Measurements from ENCODE around the gene NAV2.
"Not testable (repeated sequence)": the region's sequence is repeated elsewhere in the genome, so short reads cannot be mapped to it uniquely, and the experiment has no call there.

The NAV2 gene

DNA sequence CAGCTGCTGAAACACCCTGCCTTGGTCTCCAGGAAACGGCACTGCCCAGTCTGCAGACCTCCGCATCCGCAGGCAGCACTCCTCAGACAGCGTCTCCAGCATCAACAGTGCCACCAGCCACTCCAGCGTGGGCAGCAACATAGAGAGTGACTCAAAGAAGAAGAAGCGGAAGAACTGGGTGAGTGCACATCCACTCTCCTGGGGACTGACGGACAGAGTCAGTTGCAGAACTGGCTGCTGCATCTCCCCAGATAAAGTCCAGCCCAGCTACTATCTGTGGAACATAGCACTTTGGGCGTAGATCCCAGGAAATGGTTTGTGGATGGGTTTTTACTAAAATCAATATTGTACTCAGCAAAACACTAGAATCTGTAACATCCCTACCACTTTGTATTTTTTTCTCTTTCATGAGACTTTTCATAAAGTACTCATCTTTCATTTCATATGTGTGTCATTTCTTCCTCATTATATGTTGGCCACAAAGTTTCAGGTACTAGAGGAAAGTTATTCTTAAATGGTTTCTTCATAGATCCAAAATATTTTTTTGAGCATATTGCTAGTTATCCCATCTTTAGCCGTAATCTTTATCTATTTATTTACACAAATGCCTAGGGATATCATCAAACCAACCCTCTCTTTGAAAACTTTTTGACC lies 367.5 kb downstream of the NAV2 start:
- DNase-seq (ENCODE audit: extremely low spot score, insufficient read length, low read depth) (no peak), FAIRE-seq (peak; percentile 56)

- FAIRE-seq: no peak
- no peak for DNase-seq (ENCODE audit: extremely low spot score, insufficient read length, low read depth)
Observed at GRCh38 chr11:20081336-20081735, 368.7 kb downstream of the NAV2 start.

DNA sequence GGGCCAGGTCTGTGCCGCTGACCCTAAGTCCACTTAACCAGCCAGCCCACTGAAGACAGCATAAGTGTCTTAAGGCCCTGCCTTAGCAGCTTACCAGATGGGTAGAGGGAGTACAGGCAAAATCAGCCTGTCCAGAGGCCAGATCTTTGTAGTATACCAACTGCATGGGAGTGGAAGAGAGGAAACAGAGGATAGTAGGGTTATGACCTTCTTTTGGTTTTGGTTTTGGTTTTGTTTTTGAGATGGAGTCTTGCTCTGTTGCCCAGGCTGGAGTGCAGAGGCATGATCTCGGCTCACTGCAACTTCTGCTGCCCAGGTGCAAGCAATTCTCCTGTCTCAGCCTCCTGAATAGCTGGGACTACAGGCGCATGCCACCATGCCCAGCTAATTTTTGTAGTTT lies 371.2 kb downstream of the NAV2 start:
- FAIRE-seq; DNase-seq (ENCODE audit: extremely low spot score, insufficient read length, low read depth): not testable (repeated sequence)

- no peak for FAIRE-seq
Observed at GRCh38 chr11:20084921-20085814, 372.5 kb downstream of the NAV2 start.

DNA sequence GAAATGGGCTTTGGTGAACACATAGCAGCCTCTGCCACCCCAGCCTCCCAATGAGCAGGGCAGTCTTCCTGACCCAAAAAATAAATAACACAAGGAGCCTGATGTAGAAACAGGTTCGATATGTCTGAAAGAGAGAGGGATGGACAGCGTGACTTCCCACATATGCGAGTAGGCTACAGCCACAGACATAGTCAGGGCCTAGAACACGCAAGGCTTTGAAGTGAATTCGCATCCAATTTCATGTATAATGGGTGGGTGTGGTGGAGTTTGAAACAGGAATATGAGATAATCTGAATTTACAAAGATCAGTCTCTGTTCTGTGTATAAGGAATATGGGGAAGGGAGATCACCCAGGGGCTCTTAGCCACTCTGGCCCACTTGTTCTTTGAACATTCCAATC lies 373.3 kb downstream of the NAV2 start:
- FAIRE-seq: no peak
- DNase-seq (ENCODE audit: extremely low spot score, insufficient read length, low read depth): no peak

More at GRCh38 chr11:20084921-20085814, 372.5 kb downstream of the NAV2 start:
- no peak for DNase-seq (ENCODE audit: extremely low spot score, insufficient read length, low read depth)

- no peak for DNase-seq (ENCODE audit: extremely low spot score, insufficient read length, low read depth)
- no peak for FAIRE-seq
Observed at GRCh38 chr11:20087118-20087521, 374.5 kb downstream of the NAV2 start.

DNA sequence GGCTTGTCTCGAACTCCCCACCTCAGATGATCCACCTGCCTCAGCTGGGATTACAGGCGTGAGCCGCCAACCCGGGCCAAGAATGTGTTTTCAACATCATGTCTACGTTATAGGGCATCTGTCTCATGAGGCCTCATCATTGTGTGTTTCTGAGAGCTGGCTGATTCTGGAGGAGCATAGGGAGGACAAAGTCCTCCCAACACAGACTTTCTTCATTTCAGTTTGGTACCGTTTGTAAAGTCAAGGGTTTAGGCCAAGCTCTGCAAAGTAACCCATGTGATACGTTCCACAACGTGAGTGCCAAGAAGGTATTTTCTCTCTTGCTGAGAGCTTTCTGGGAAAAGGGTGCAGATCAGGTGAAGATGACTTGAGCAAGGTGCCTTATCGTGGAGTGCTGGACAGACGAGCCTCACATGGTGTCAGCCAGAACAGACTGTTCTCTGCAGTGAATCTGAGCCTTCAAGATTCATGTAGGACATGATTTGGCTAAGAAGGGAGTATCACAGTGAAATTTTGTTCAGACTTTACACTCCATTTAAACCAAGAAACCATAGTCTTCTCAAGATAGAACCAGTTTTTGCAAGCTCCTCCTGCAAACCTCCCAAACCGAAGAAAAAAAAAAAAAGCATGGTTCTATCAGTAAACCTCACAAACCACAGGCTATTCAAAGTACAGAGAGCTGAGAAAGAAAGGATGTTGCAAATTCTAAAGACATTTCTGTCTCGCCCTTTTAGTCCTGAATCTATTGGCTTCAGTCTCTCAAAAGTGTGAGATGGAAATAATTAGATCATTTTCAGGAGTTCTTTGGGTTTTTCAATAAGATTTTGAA lies 376.0 kb downstream of the NAV2 start:
- DNase-seq (ENCODE audit: extremely low spot score, insufficient read length, low read depth) (no peak), FAIRE-seq (no peak)

DNA sequence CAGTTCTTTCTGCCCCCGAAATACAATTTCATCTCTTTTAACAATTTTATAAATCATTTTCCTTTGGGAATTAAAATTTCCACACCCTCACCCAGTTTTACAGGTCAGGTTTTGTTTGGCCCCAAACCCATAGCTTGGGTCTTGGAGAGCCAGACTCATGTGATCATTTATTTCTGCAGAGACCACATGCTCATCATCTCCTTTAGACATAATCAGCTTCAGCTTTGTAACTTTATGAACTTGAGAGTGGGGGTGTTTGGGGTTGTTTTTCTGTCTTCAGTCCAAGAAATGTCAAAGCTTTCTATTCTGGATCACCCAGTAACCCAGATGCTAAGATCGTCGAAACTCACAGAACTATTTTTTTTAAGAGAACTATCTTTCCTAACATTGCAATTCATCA lies 376.7 kb downstream of the NAV2 start:
- FAIRE-seq: no peak
- DNase-seq (ENCODE audit: extremely low spot score, insufficient read length, low read depth): no peak

- DNase-seq (ENCODE audit: extremely low spot score, insufficient read length, low read depth): no peak
- peak; percentile 33 for FAIRE-seq
Observed at GRCh38 chr11:20089796-20090653, 377.4 kb downstream of the NAV2 start.

- FAIRE-seq (no peak), DNase-seq (ENCODE audit: extremely low spot score, insufficient read length, low read depth) (no peak)
Observed at GRCh38 chr11:20090654-20091374, 378.2 kb downstream of the NAV2 start.

DNA sequence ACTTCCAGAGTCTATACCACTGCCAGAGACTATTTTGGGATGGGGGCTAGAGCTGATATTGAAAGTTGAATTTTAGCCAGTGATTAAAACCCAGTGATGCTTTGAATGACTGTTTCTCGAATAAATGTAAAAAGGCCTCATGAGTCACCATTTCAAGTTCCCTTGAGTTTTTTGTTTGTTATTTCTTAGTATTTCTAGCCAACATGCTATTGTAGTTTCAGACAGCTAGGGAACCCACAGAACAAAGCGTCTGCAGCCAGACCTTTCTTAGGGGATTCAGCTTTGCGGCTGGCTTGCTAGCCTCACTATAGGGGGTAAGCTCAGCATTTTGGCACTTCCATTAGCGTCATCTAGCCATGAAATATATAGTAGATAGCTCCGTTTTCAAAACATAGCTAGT lies 381.1 kb downstream of the NAV2 start:
- DNase-seq (ENCODE audit: extremely low spot score, insufficient read length, low read depth): no peak
- no peak for FAIRE-seq

GRCh38 chr11:20095189-20095588 lies 382.6 kb downstream of the NAV2 start:
- no peak for FAIRE-seq
- no peak for DNase-seq (ENCODE audit: extremely low spot score, insufficient read length, low read depth)

DNA sequence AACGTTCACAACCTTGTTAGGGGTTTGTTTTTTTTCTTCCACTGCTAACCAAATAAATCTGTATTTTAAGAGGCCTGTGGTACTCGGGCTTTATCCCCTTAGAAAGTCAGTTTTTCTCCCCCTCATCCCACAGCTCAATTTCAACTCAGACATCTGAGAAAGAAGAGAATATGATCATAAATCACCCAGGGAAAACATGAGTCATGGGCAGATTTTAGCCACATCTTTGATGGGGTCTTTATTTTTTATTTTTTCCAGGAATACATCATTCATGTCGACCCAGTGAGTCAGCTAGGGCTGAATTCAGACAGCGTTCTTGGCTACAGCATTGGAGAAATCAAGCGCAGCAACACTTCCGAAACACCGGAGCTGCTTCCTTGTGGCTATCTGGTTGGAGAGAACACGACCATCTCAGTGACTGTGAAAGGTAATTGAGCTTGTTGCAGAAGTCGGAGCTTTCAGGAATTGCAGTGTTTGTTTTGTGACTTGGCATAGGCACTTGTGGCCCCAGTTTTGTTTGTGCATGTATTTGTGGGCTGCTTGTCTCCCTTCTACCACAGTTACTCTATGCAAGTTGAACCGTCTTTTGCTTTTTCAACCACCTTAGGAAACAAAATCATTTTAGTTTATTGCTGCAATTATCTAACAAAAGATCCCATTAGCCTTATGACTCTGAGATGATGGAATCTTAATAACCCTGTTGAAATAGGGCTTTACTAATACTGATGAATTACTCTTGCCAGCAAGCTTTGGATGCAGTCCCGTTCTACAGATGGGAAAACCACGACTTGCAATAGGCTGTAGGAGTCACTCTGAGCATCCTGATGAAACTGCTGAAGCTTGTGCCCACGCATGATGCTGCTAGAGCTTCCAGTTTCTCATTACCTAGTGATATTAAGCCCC lies 384.9 kb downstream of the NAV2 start:
- FAIRE-seq: no peak

GRCh38 chr11:20099527-20099926 lies 386.9 kb downstream of the NAV2 start:
- FAIRE-seq: no peak

More for the DNA sequence above, 384.9 kb downstream of the NAV2 start:
- DNase-seq (ENCODE audit: extremely low spot score, insufficient read length, low read depth): no peak

DNA sequence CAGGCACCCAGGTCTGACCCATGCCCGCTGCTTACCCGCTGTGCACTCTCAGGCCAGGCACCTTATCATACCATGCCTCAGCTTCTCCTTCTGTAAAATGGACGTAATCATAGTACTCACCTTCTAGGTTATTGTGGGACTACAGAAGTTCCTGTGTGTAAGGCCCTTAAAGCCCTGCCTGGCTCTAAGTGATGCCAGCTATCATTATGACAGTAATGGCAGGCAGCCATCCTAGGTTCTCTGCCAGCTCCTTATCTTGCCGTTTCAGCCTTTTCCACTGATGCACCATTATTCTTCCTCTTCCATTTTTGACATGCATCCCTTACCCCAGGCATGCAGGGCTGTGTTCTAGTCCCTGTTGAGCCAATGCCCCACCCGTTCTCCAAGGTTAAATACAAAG lies 389.8 kb downstream of the NAV2 start:
- FAIRE-seq (no peak), DNase-seq (ENCODE audit: extremely low spot score, insufficient read length, low read depth) (no peak)

More at GRCh38 chr11:20099527-20099926, 386.9 kb downstream of the NAV2 start:
- no peak for DNase-seq (ENCODE audit: extremely low spot score, insufficient read length, low read depth)

GRCh38 chr11:20103281-20103680 lies 390.6 kb downstream of the NAV2 start:
- DNase-seq (ENCODE audit: extremely low spot score, insufficient read length, low read depth) (no peak), FAIRE-seq (no peak)

- DNase-seq (ENCODE audit: extremely low spot score, insufficient read length, low read depth) (no peak), FAIRE-seq (no peak)
Observed at GRCh38 chr11:20105427-20105826, 392.8 kb downstream of the NAV2 start.

Data from GM18507 (cell line).